Mesothelial cell of epicardium (in vitro differentiated cells): ENCODE results near the gene GPR180. TPM values are rescaled to one million over a fixed set of nuclear protein-coding genes. Genes with fewer than 3 reads are reported as not detected.

Source experiments
- DNase-seq, 2 experiments: peaks; one replicate each; pipeline ENCODE4 v3.0.0; 2021; ENCODE audit warnings: low spot score in 2 of 2; ENCODE audit not compliant: unreplicated experiment in 2 of 2
- H3K27ac Mint-ChIP-seq: 2 replicates; pipeline ENCODE4 v1.8.0; 2021; ENCODE audit warnings: mixed read lengths
- H3K27me3 Mint-ChIP-seq: 2 replicates; pipeline ENCODE4 v1.8.0; 2021; ENCODE audit warnings: low read depth, mixed read lengths
- H3K36me3 Mint-ChIP-seq: 2 replicates; pipeline ENCODE4 v1.8.0; 2021; ENCODE audit warnings: mixed read lengths
- H3K4me1 Mint-ChIP-seq: 2 replicates; pipeline ENCODE4 v1.8.0; 2021; ENCODE audit warnings: mixed read lengths
- H3K4me3 Mint-ChIP-seq: 2 replicates; pipeline ENCODE4 v1.8.0; 2021; ENCODE audit warnings: mild to moderate bottlenecking, moderate library complexity, mixed read lengths
- H3K9me3 Mint-ChIP-seq: 2 replicates; pipeline ENCODE4 v1.8.0; 2021; ENCODE audit warnings: mixed read lengths
- total RNA-seq: library from RNA; stranded (reverse); gene quantifications from 3 replicates; pipeline ENCODE4 v1.2.1, GENCODE V29; 2021
- TF ChIP-seq, protein P1 (sequence below): fragments of 200-600 bp; sonication (generic); IDR thresholded peaks from one replicate; pipeline ENCODE4 v1.5.0; 2021; ENCODE audit warnings: antibody characterized with exemption; ENCODE audit not compliant: unreplicated experiment

The GPR180 gene
- total RNA-seq, 1 donor from 2014 or later: 6.5 TPM

DNA sequence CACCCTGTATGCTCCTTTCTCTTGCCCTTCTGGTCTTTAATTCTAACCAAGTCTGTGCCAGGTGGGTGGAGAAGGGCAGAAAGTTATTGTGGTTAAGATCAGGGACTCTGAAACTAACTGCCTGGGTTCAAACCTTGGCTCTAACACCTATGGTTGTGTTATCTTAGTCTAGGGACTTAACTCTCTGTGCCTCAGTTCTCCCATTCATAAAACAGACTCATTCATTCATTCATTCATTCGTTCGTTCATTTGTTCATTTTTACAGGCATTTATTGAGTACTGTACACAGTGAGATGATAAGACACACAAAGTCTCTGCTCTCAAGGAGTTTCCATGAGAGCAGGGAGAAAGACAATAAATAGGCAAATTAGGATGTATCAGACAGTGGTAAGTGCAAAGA, 80.6 kb downstream of the GPR180 start:
- Mint-ChIP-seq H3K4me1 (no peaks in the 10 kb centered on the region), H3K4me3 (no peak overlapping the region), H3K27ac (no peak overlapping the region), H3K9me3 (peaks cover 4% of the 10 kb centered on the region), H3K27me3 (peaks cover 34% of the 10 kb centered on the region), H3K36me3 (no peaks in the 10 kb centered on the region)
- DNase-seq: no peak
- TF ChIP-seq, protein P1, sequence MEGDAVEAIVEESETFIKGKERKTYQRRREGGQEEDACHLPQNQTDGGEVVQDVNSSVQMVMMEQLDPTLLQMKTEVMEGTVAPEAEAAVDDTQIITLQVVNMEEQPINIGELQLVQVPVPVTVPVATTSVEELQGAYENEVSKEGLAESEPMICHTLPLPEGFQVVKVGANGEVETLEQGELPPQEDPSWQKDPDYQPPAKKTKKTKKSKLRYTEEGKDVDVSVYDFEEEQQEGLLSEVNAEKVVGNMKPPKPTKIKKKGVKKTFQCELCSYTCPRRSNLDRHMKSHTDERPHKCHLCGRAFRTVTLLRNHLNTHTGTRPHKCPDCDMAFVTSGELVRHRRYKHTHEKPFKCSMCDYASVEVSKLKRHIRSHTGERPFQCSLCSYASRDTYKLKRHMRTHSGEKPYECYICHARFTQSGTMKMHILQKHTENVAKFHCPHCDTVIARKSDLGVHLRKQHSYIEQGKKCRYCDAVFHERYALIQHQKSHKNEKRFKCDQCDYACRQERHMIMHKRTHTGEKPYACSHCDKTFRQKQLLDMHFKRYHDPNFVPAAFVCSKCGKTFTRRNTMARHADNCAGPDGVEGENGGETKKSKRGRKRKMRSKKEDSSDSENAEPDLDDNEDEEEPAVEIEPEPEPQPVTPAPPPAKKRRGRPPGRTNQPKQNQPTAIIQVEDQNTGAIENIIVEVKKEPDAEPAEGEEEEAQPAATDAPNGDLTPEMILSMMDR: no peak

DNA sequence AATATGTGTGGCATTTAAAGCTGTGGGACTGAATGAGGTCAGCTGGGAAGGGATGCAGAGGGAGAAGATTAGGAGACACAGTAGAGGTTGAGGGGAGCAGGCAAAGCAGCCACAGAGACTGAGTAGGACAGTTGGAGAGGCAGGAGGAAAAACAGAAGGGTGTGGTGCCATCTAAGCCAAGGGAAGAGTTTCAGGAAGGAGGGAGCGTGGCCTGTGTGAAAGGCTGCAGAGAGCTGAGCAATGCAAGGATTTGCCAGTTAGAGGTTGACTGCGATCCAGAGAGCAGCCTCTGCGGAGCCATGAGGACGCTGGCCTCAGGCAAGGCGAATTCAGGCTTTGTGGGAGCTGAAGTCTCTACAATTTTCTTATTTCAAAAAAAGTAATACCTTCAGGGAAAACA, 81.8 kb downstream of the GPR180 start:
- Mint-ChIP-seq H3K36me3 (no peaks in the 10 kb centered on the region), H3K9me3 (peaks cover 4% of the 10 kb centered on the region), H3K27ac (no peak overlapping the region), H3K27me3 (peaks cover 32% of the 10 kb centered on the region), H3K4me3 (no peak overlapping the region), H3K4me1 (no peaks in the 10 kb centered on the region)
- TF ChIP-seq, protein P1: no peak
- no peak for DNase-seq

Other genes with a start within 250 kb of the GPR180 start
- 0.04 to 0.27 TPM (median 0.18 TPM) in 3 replicates for gene DCT, start 122.2 kb upstream of the GPR180 start, total RNA-seq
- 9.1 to 9.8 TPM (median 9.2 TPM) in 3 replicates for gene TGDS, start 5.7 kb upstream of the GPR180 start, total RNA-seq
- not detected in 3 replicates for gene SOX21, start 110.7 kb downstream of the GPR180 start, total RNA-seq